ENCODE data around the gene NPAT.
A peak's percentile ranks its signal among the peaks of the same experiment; 100 is the strongest.

Gene NPAT

GRCh38 chr11:108117746-108118371 is 104.6 kb downstream of the NPAT start:
- DNase-seq (ENCODE audit: low read depth) = peak; percentile 73
- no peak overlapping the region for H3K4me3 ChIP-seq (ENCODE audit: low read length)
- TF ChIP-seq CTCF (conservative IDR thresholded peaks at IDR 0.05; ENCODE audit: low read length) = peak; percentile 70

DNA sequence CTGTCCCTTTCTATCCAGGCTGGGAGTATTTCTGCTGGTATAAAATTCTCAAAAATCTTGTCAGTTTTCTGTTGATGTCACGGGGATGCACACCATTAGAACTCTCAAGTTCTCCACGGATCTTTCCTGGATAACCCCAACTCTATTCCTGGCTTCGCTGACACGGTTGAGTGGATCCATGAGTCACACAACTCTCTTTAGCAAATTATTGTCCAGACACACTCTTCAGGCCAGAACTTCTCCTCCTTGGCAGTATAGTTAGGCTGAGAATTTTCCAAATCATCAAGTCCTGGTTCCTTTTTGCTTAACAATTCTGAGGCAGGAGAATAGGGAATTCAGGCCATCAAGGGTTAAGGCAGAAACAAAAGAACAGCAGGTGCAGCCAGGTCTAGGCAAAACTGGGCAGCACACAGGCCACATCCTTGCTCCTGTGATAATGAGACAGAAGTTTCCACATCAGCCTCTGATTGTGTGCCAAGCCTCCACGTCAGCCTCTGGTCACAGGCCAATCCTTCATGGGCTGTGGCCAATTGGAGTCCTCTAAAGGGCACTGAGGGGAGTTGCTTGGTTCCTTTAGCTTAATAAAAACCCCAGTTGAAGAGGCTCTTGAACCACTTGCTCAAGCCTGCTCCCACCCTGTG is 106.8 kb downstream of the NPAT start:
- no peak for TF ChIP-seq CTCF (conservative IDR thresholded peaks at IDR 0.05; ENCODE audit: low read length)
- DNase-seq (ENCODE audit: low read depth) = peak; percentile 82
- no peak overlapping the region for H3K4me3 ChIP-seq (ENCODE audit: low read length)

DNA sequence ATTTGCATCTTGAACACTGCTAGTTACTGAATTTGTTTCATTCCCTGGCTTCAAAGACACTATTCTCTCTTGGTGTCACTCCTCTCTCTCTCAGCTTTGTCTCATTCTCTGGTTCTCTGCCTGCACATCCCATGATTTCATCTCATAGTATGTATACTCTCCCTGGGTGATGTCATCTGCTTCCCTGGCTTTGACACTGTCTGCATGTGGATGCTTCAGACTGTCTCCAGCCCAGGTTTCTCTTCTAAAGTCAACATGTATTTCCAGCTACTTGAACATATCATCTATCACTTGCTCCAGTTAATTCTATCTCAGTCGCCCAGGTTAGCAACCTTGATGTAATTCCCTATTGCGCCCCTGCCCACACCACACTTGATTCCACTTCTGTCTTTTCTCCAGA is 110.4 kb downstream of the NPAT start:
- no peak for TF ChIP-seq CTCF (conservative IDR thresholded peaks at IDR 0.05; ENCODE audit: low read length)
- no peak overlapping the region for H3K4me3 ChIP-seq (ENCODE audit: low read length)
- no peak for DNase-seq (ENCODE audit: low read depth)

DNA sequence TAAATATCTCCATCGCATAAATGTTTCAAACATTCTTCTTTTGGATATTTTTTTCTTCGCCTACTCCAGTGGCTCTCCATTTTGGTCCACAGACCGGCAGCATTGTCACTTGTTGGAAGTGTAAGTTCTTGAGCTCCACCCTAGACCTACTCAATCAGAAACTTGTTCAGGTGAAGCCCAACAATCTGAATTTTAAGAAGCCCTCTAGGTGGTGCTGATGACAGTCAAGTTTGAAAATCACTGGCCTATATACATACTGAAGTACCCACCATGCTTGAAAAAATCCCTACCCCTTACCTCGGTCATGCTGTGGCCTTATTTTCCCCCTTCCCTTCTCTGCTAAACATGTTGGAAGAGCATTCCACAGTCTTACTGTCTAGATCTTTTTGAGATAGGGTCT is 111.3 kb downstream of the NPAT start:
- H3K4me3 ChIP-seq (ENCODE audit: low read length) = no peak overlapping the region
- DNase-seq (ENCODE audit: low read depth) = no peak
- TF ChIP-seq CTCF (conservative IDR thresholded peaks at IDR 0.05; ENCODE audit: low read length) = no peak

Measured in AG10803 (cell line).